GM12865 (cell line): Measurements from ENCODE around the gene TPT1.
"Not testable (repeated sequence)": the region's sequence is repeated elsewhere in the genome, so short reads cannot be mapped to it uniquely, and the experiment has no call there.

ENCODE experiments used
- DNase-seq: peaks from one replicate; pipeline ENCODE4 v3.0.0; 2010; ENCODE audit warnings: low read depth
- H3K4me3 ChIP-seq: 2 replicates; pipeline ENCODE4 v1.5.1; 2011; ENCODE audit warnings: mild to moderate bottlenecking, low read depth, low read length, control low read depth
- TF ChIP-seq, protein P1 (sequence below): IDR thresholded peaks from 2 replicates; pipeline ENCODE4 v1.5.1; 2011; ENCODE audit warnings: low read length, control low read depth, low read depth, inconsistent platforms; ENCODE audit not compliant: insufficient read depth; ENCODE audit errors: missing control alignments

TPT1 gene

DNA sequence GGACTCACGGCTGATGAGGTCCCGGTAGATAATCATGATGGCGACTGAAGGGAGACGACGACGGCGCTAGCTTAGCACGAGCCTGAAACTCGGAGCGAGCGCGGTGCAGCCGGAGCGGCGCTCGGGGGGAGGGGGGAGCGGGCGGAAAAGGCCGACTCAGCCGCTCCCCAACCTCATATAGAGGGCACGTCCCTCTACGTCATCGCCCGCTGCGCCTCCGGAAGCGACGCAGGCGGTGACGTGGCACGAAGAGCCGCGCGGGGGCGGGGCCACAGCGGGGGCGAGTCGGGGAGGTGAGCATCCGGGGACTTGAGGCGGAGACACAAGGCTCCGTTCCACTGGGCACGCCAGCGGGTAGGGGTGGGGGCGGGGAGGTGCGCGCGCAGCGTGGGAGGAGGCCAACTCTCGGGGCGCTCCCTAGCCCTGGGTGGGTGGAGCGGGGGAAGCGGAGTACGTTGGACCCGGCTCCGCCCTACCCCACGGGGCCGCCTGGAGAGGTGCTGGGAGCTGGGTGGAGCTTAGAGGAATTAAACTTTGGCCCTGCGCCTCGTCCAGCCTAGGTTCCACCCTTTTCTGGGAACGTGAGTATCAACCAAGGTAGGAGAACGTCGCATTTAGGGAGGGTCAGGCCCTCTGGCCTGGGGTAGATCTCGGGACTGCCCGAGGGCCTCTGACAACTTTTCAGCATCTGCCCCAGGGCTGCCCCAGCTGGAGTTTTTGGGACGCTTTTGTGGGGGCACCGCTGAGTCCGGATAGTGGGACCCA, at the start of gene TPT1:
TPT1 (minus strand) TSS at position 150 of the 765 bp plus-strand sequence; CDS start at position 36, 114 bp downstream.
- TF ChIP-seq, protein P1, sequence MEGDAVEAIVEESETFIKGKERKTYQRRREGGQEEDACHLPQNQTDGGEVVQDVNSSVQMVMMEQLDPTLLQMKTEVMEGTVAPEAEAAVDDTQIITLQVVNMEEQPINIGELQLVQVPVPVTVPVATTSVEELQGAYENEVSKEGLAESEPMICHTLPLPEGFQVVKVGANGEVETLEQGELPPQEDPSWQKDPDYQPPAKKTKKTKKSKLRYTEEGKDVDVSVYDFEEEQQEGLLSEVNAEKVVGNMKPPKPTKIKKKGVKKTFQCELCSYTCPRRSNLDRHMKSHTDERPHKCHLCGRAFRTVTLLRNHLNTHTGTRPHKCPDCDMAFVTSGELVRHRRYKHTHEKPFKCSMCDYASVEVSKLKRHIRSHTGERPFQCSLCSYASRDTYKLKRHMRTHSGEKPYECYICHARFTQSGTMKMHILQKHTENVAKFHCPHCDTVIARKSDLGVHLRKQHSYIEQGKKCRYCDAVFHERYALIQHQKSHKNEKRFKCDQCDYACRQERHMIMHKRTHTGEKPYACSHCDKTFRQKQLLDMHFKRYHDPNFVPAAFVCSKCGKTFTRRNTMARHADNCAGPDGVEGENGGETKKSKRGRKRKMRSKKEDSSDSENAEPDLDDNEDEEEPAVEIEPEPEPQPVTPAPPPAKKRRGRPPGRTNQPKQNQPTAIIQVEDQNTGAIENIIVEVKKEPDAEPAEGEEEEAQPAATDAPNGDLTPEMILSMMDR: no peak
- DNase-seq: peak; percentile 100
- H3K4me3 ChIP-seq: peak within 1 kb of the TSS; percentile 93

DNA sequence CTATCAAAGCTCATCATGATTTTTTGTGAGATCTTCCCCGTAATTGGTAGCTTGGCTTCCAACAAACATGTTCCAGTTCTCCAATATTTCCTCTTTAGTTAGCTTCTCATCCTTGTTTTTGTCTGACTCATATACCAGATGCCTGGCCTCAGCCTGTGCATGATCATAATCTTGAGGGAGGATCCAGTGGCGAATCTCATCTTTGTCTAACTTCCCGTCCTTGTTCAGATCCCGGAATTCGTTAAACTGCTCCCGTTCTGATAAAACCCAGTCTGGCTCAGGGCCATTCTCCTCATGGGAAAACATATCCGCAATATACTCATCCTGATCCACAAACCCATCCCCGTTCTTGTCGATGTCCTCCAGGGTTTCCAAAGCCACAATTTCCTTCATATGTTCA, 49.4 kb upstream of the TPT1 start:
- not testable (repeated sequence) for H3K4me3 ChIP-seq, DNase-seq

DNA sequence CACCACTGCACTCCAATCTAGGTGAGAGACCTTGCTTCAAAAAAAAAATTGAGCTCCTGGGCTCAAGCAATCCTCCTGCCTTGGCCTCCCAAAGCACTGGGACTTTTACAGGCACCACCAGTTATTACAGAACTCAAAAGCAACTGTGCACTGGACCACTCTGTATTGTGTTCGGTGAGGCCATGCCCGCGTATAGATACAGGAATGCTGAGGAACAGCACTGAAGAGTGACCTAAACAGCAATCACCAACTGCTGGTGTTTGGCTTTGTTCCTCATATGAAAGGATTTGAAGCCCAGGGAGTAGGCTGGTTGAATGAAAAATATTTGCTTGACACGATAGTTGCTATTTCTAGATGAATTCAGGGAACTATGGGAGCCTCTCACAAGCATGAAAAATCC, 47.7 kb upstream of the TPT1 start:
- no peak overlapping the region for H3K4me3 ChIP-seq
- DNase-seq: no peak
- TF ChIP-seq, protein P1: no peak

DNA sequence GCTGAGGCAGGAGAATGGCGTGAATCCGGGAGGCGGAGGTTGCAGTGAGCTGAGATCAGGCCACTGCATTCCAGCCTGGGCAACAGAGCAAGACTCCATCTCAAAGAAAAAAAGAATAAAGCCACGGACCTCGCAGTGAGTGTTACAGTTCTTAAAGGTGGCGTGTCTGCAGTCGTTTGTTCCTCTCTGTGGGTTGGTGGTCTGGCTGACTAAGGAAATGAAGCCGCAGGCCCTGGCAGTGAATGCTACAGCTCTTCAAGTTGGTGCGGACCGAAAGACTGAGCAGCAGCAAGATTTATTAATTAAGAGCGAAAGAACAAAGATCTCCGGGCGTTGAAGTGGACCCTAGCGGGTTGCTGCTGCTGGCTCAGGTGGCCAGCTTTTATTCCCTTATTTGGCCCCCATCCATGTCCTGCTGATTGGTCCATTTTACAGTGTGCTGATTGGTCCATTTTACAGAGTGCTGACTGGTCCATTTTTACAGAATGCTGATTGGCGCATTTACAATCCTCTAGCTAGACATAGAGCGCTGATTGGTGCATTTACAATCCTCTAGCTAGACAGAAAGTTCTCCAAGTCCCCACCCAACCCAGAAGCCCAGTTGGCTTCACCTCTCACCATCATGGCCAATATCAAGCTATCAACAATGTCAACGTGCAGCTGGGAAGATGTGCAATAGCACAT, 46.1 kb upstream of the TPT1 start:
- not testable (repeated sequence) for H3K4me3 ChIP-seq, DNase-seq

DNA sequence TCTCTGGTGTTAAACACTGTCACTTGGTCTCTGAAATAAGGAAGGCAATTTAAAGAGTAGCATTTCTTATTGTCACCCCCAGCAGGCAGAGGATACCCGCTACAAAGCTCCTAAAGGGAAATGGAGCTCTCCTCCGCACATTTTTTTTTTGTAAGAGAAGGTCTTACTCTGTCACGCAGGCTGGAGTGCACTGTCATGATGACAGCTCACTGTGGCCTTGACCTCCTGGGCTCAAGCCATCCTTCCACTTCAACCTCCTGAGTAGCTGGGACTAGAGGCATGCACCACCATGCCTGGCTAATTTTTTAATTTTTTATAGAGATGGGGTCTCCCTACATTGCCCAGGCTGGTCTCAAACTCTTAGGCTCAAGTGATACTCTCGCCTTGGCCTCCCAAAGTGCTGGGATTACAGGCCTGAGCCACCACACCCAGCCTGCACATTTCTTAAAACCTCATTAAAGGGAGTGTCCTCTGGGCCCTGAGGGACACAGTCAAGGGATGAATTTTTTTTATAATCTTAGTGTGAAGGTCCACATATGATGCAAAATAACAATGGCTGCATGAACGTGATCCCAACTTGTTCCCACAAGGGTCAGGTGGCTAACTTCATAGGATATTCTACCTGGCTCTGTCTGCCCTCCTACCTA, 45.0 kb upstream of the TPT1 start:
- TF ChIP-seq, protein P1: no peak
- DNase-seq: no peak

DNA sequence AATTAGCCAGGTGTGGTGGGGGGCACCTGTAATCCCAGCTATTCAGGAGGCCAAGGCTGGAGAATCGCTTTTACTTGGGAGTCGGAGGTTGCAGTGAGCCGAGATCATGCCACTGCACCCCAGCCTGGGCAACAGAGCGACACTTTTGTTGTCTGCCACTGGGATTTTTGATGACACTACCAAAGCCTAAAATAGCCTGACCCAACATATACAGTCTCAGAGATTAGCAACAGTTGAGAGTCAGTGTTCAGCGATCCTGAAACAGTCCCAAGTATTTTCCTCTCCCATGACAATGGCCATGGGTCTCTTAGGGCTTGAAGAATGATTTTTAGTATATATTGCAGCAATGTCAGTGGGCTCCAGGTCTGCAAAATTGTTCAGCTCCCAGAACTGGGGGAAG, 44.3 kb upstream of the TPT1 start:
- no peak for DNase-seq
- TF ChIP-seq, protein P1: no peak
- no peak overlapping the region for H3K4me3 ChIP-seq

More for the DNA sequence above, 45.0 kb upstream of the TPT1 start:
- no peak overlapping the region for H3K4me3 ChIP-seq

DNA sequence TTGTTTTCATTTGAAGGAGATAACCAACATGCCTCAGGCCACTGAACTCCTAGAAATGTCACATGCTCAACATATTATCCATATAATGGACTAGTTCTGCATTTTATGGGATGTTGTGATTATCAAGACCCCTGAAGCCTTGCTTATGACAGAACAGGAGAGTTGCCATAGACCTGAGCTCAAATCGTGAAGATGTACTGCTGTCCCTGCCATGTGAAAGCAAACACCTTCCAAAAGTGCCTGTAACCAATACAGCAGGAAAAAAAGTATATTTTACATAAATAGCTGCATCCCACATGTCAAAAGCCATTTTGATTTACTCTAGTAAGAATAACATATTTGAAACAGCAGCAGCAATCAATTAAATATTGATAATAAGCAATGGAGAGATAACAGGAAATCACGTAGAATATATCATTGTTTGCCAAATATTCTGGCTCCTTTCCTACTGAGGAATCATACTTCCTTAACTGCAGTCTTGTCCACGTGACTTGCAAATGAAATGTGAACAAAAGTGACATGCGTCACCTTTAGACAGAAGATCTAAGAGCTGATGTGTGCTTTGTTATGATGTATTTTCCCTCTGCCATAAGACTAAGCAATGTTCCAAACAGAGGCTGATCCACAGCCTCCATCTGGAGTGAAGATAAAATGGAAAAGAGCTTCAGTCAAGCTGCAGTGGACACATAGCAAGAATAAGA, 43.6 kb upstream of the TPT1 start:
- DNase-seq: no peak
- no peak overlapping the region for H3K4me3 ChIP-seq
- TF ChIP-seq, protein P1: no peak

DNA sequence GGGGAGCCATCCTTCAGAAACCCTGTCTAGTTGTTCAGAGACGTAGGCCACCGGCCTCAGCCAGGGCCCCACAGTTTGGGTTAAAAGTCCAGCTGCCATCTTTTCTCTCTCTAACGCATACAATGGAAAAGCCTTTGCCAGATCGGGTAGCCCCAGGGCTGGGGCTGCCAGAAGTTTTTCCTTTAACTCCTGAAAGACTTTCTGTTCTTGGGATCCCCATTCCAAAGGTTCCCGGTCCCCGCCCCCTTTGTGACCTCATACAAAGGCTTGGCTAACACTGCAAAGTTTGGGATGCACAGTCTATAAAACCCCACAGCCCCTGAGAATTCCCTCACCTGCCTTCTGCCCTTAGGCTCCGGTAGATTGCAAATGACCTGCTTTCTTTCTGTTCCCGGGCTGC, 41.8 kb upstream of the TPT1 start:
- not testable (repeated sequence) for DNase-seq, H3K4me3 ChIP-seq
